GM13976 (cell line): Measurements from ENCODE around the gene ICAM5.
"Not testable (repeated sequence)": the region's sequence is repeated elsewhere in the genome, so short reads cannot be mapped to it uniquely, and the experiment has no call there.

Source experiments
- DNase-seq: peaks from one replicate; pipeline ENCODE4 v3.0.0; 2012; ENCODE audit warnings: low spot score
- CTCF ChIP-seq: IDR thresholded peaks from 2 replicates; pipeline ENCODE4 v1.5.1; 2012; ENCODE audit warnings: borderline replicate concordance, mild to moderate bottlenecking; ENCODE audit not compliant: insufficient read depth; ENCODE audit errors: extremely low read depth, missing control alignments, control extremely low read depth
- in situ Hi-C: fragments of 300-500 bp; cut with MboI; formaldehyde crosslinking; loops from one replicate; pipeline ENCODE4 v1.12.0; 2022; ENCODE audit warnings: low sequenced_read_pairs, mixed read lengths, inconsistent platforms; ENCODE audit not compliant: unreplicated experiment

Gene ICAM5

DNA sequence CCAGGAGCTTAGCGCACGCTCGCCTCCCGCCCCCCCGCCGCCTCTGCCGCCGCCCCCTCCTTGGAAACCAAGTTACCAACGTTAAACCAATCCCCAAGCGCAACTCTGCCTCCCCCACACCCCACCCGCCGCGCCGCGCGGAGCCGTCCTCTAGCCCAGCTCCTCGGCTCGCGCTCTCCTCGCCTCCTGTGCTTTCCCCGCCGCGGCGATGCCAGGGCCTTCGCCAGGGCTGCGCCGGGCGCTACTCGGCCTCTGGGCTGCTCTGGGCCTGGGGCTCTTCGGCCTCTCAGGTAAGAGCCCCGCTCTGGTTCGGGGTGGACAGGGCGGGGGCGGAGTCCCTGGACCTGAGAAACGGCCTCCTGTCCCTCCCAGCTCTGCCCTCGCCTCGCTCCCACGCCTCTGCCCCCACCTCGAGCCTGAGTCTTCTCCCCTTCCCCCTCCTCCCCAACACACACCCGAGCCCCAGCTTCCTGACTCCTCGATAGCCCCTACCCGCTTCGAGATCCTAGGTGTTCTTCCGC, at the start of gene ICAM5:
Gene ICAM5, plus strand, starts transcription at position 117 of the 521 bp plus-strand sequence. Its CDS starts 92 bp downstream, at position 209.
- DNase-seq, result no peak
- in situ Hi-C loops, result no loop called here
- TF ChIP-seq CTCF, result no peak

DNA sequence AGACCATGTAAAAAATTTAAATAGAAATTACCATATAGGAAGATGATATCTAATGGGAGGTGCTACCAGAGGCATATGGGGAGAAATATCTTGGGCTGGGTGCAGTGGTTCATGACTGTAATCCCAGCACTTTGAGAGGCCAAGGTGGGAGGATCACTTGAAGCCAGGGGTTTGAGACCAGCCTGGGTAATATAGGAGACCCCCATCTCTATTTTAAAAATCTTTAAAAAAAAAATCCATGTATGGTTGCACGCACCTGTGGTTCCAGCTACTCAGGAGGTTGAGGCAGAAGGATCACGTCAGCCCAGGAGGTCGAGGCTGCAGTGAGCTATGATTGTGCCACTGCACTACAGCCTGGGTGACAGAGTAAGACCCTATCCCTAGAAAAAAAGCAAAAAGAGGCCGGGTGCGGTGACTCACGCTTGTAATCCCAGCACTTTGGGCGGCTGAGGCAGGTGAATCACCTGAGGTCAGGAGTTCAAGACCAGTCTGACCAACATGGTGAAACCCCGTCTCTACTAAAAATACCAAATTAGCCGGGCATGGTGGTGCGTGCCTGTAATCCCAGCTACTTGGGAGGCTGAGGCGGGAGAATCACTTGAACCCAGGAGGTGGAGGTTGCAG, 47.8 kb upstream of the ICAM5 start:
- DNase-seq, result not testable (repeated sequence)
- in situ Hi-C loops, result loop anchor here (25.0 kb wide), 1 partner anchor 305 kb away; the partner anchor contains the start of gene OLFM2

DNA sequence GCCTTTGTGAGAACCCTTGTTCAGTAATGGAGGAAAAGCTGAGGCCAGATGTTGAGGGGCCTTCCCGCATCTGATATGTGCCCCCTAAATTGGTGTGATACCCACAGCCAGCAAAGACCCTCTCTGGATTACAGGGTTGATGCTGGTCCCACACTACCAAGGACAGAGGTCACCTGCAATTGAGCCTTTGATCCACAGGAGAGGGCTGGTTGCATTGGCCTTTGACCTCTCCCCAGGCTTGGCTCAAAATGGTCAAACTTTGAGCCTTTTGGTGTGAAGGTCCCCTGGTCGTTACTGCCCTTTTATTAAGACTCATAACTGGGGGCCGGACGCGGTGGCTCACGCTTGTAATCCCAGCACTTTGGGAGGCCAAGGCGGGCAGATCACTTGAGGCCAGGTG, 46.1 kb upstream of the ICAM5 start:
- in situ Hi-C loops, result loop anchor here (25.0 kb wide), 1 partner anchor 306 kb away; the partner anchor contains the start of gene OLFM2
- DNase-seq, result no peak
- no peak for TF ChIP-seq CTCF

DNA sequence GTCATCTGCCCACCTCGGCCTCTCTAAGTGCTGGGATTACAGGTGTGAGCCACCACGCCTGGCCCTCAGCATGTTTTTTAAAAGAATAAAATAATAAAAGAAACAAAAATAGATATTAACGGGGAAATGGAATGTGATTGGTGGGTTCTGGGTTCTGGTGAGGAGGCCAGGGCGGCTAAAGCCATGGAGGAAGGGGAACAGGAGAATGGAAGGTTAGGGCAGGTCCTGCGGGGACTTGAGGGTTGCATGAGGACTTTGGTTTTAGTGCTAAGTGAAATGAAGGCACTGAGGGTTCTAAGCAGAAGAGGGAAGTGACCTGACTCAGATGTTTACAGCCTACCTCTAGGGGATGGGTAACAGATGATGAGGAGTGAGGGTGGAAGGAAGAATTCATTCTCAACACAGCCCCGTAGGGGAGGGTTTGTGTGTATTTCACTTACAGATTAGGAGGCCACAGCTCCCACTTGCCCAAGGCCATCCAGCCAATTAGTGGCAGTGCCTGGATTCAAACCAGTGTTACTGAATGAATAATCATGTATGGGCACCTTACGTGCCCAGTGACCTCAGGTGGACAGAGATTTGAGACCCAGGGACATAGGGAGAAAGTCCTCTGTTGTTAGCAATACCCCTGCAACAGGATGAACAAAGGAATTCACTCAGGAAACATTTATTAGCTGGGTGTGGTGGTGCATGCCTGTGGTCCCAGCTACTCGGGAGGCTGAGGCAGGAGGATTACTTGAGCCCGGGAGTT, 44.4 kb upstream of the ICAM5 start:
- no peak for TF ChIP-seq CTCF
- DNase-seq, result peak; percentile 57
- in situ Hi-C loops, result loop anchor here (25.0 kb wide), 1 partner anchor 308 kb away; the partner anchor contains the start of gene OLFM2

DNA sequence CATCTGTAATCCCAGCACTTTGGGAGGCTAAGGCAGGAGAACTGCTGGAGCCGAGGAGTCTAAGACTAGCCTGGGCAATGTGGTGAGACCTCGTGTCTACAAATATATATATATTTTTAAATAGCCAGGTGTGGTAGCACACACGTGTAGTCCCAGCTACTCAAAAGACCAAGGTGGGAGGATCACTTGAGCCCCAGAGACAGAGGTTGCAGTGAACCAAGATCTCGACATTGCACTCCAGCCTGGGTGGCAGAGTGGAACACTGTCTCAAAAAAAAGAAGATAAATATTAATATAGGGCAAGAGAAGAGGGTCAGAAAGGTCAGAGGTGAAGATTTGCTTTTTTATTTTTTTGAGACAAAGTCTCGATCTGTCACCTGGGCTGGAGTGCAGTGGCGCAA, 43.2 kb upstream of the ICAM5 start:
- in situ Hi-C loops, result loop anchor here (25.0 kb wide), 1 partner anchor 309 kb away; the partner anchor contains the start of gene OLFM2
- no peak for TF ChIP-seq CTCF
- DNase-seq, result no peak

DNA sequence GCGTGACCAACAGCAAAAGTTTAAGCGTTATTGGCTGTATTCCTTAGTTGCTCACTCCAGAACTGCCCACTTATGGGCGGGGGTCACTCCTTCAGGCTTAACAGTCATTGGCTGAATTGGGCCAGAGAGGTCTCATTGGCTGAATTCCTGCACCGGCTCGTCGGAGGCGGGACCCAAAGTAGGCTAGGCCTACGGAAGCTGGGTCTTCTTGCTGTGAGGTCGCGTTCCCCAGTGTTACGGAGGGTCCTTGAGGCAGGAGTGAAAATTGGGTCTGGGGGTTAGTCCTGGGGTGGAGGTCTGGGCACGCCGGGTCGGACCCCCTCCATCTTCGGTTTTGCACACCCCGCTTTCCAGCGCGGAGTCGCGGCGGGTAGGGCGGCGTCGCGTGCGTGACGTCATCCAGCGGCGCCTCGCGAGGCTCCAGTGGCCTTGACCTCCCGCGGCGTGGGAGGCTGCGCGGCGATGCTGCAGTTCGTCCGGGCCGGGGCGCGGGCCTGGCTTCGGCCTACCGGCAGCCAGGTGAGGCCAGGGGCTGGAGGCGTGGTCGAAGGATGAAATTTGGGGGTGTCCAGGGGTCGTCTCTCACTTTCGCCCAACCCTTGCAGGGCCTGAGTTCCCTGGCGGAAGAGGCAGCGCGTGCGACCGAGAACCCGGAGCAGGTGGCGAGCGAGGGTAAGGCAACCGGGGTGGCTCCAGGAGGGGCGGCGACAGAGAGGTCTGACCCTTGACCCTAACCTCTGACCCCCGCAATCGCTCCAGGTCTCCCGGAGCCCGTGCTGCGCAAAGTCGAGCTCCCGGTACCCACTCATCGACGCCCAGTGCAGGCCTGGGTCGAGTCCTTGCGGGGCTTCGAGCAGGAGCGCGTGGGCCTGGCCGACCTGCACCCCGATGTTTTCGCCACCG, 37.7 kb upstream of the ICAM5 start, which contains the start of gene MRPL4:
Gene MRPL4, plus strand, starts transcription at position 423 of the 903 bp plus-strand sequence. Its CDS starts 40 bp downstream, at position 463.
- TF ChIP-seq CTCF, result no peak
- peak; percentile 95 for DNase-seq
- in situ Hi-C loops, result no loop called here
